ENCODE results near the gene IZUMO2.
"Not testable (repeated sequence)": the region's sequence is repeated elsewhere in the genome, so short reads cannot be mapped to it uniquely, and the experiment has no call there.

- not testable (repeated sequence) for TF ChIP-seq CTCF (IDR thresholded peaks at IDR 0.05); EZH2 (IDR thresholded peaks at IDR 0.05; ENCODE audit: borderline replicate concordance, insufficient read depth, low read depth, low read length, poor library complexity, severe bottlenecking)
These were observed 59.7 kb downstream of the IZUMO2 start for GRCh38 chr19:50103405-50103804.
